ENCODE measurements around the gene PODN. TPM values are rescaled to one million over a fixed set of nuclear protein-coding genes. Genes with fewer than 3 reads are reported as not detected.

The PODN gene
- total RNA-seq, 2 donors from 2014 or later, result 44.1 to 47.2 TPM

DNA sequence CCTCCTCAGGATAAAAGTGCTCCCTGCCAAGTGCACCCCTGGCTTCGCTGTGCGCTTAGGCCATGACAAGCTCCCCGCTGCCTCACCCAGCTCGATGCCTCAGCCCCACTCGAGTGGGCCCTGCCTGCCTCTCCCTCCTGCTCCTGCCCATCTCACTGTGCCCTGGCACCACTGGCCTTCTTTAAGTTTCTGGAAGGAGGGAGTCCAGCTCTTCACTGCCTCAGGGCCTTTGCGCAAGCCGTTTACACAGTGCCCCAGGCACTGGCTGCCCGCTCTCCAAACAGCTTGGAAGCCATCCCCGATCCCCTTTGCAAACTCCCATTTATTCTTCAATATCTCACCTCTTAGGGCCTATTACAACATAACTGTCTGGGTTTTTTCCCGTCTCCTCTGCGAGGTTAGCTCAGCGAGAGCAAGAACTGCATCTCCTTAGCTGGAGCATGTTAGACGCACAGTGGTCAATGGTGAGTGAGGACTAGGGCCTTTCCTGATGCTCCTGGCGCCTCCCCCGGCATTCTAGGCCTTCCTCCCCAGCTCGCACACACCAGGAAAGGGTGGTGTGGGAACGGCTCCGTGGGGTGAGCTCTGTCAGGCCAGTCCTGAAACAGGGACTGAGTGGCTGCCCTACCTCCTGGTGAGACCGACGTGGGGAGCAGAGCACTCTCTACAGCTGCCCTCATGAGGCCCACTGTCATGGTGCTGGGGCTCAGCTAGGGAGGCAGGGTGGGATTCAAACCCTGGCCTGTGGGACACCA, 31.9 kb downstream of the PODN start:
- DNase-seq (ENCODE audit: low spot score), result no peak
- peaks cover 0 to 27% of the 10 kb centered on the region in 2 donors for H3K4me1 ChIP-seq
- TF ChIP-seq, protein P1, sequence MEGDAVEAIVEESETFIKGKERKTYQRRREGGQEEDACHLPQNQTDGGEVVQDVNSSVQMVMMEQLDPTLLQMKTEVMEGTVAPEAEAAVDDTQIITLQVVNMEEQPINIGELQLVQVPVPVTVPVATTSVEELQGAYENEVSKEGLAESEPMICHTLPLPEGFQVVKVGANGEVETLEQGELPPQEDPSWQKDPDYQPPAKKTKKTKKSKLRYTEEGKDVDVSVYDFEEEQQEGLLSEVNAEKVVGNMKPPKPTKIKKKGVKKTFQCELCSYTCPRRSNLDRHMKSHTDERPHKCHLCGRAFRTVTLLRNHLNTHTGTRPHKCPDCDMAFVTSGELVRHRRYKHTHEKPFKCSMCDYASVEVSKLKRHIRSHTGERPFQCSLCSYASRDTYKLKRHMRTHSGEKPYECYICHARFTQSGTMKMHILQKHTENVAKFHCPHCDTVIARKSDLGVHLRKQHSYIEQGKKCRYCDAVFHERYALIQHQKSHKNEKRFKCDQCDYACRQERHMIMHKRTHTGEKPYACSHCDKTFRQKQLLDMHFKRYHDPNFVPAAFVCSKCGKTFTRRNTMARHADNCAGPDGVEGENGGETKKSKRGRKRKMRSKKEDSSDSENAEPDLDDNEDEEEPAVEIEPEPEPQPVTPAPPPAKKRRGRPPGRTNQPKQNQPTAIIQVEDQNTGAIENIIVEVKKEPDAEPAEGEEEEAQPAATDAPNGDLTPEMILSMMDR (IDR thresholded peaks at IDR 0.05), result no peak
- H3K9me3 ChIP-seq, result no peaks in the 10 kb centered on the region
- H3K27ac ChIP-seq, result no peak overlapping the region
- H3K4me3 ChIP-seq, result no peak overlapping the region
- H3K36me3 ChIP-seq, result no peaks in the 10 kb centered on the region
- no peaks in the 10 kb centered on the region for H3K27me3 ChIP-seq

DNA sequence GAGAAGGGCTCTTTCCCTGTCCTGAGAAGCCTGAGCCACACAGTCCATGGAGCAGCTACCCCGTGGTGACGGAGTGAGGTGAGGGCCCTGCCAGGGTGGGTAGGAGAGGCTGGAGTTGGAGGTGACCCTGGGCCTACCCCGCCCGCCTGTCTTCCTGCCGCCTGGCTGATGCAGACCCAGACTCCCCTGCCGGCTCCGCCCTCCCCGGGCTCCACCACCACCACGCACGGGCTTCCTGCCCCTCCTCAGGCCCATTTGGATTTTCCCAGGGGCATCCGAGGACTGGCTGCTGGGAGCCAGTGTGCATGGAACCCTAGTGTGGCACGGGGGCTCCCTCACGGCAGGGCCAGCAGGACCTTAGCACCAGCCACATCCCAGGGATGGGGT, 32.5 kb downstream of the PODN start:
- TF ChIP-seq, protein P1 (IDR thresholded peaks at IDR 0.05), result no peak
- Histone ChIP-seq H3K27me3 (no peaks in the 10 kb centered on the region), H3K27ac (no peak overlapping the region), H3K36me3 (no peaks in the 10 kb centered on the region), H3K4me1 (peaks cover 0 to 27% of the 10 kb centered on the region in 2 donors), H3K4me3 (no peak overlapping the region), H3K9me3 (no peaks in the 10 kb centered on the region)
- DNase-seq (ENCODE audit: low spot score), result no peak

DNA sequence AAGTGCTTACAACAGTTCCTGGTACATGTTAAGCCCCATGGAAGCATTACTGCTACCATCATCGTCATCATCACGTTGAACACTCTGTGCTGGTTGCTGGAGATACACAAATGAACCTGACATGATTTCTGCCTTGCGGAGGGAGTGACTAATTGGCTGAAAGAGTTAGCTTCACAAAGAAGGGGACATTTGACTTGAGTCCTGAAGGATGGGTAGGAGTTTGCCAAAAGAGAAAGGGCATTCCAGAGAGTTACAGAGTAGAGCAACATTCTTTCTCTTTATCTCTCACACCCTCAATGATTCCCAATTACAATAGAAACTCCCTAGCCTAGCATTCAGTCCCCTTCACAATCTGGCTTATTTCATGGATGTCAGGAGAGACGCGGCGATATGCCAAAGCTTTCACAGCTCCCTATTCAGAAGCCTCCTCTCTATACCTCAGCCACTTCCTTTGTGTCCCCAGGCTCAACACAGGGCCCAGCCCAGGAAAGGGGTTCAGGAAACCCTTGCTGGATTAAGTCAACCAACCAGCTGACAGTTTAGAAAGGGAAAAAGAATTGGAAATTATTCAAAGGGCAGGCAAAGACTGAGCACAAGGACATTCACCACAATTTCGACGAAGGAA, 42.4 kb downstream of the PODN start:
- no peak overlapping the region for H3K4me3 ChIP-seq
- H3K27me3 ChIP-seq, result no peaks in the 10 kb centered on the region
- DNase-seq (ENCODE audit: low spot score), result no peak
- H3K9me3 ChIP-seq, result no peaks in the 10 kb centered on the region
- H3K36me3 ChIP-seq, result no peaks in the 10 kb centered on the region
- no peak overlapping the region for H3K27ac ChIP-seq
- peaks cover 0 to 9% of the 10 kb centered on the region in 2 donors for H3K4me1 ChIP-seq
- TF ChIP-seq, protein P1 (IDR thresholded peaks at IDR 0.05), result no peak

DNA sequence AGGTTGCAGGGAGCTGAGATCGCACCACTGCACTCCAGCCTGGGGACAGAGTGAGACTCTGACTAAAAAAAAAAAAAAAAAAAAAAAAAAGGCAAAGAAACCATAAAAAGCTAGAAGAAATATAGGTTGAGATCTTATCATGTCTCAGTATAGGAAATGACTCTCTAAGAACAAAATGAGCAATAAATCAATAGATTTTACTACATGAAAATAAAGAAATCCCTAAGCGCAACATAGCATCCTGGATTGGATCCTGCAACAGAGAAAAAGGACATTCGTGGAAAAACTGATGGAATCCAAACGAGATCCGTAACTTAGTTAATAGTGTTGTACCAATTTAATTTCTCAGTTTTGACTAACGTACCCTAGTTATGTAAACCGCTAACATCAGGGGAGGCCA, 45.1 kb downstream of the PODN start:
- H3K9me3 ChIP-seq, result no peaks in the 10 kb centered on the region
- no peak overlapping the region for H3K27ac ChIP-seq
- no peaks in the 10 kb centered on the region for H3K36me3 ChIP-seq
- H3K27me3 ChIP-seq, result no peaks in the 10 kb centered on the region
- H3K4me1 ChIP-seq, result peaks cover 0 to 25% of the 10 kb centered on the region in 2 donors
- no peak for DNase-seq (ENCODE audit: low spot score)
- TF ChIP-seq, protein P1 (IDR thresholded peaks at IDR 0.05), result no peak
- no peak overlapping the region for H3K4me3 ChIP-seq

DNA sequence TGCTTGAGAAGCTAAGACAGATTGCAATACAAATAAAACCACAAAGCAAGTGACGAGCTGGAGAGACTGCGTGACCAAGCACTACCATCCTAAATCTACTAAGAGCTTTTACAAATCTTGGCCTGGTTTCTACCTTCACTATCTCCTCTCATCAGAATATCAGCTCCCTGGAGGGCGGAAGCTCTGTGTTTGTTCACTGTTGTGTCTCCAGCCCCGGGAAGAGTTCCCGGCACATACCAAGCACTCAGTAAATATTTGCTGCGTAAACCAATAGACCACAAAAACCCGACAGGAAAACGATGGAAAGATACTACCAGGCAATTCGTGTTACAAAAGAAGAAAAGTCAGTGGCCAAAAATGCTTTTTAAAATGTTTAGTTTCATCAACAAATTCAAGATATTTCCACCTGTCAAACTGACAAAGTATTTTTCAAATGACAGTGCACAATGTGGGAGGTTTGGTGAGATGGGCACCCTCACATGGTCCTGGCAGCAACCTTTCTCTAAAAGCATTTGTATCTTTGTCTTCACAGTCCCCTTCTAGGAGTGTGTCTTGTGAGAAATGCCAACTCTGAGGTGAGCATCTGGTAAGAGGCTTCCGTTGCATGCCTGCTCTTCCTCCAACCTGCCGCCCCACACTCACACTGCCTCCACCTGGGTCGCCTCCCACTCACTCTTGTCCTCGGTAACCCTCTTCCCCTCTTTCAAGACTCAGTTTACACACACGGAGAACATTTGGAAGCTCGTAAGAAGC, 45.7 kb downstream of the PODN start:
- TF ChIP-seq, protein P1 (IDR thresholded peaks at IDR 0.05), result no peak
- no peak for DNase-seq (ENCODE audit: low spot score)

More for the DNA sequence above, 45.7 kb downstream of the PODN start:
- H3K27ac ChIP-seq, result no peak overlapping the region
- H3K36me3 ChIP-seq, result no peaks in the 10 kb centered on the region
- H3K4me1 ChIP-seq, result peaks cover 0 to 25% of the 10 kb centered on the region in 2 donors
- no peak overlapping the region for H3K4me3 ChIP-seq
- H3K27me3 ChIP-seq, result no peaks in the 10 kb centered on the region
- no peaks in the 10 kb centered on the region for H3K9me3 ChIP-seq
